HG02642 (cell line): ENCODE data around the gene AKT1S1.

Experiments used
- ATAC-seq: cut with Tn5 transposase; IDR thresholded peaks from one replicate; pipeline ENCODE4 v1.9.1; 2021; ENCODE audit warnings: mild to moderate bottlenecking; ENCODE audit not compliant: unreplicated experiment, poor library complexity

Gene AKT1S1

DNA sequence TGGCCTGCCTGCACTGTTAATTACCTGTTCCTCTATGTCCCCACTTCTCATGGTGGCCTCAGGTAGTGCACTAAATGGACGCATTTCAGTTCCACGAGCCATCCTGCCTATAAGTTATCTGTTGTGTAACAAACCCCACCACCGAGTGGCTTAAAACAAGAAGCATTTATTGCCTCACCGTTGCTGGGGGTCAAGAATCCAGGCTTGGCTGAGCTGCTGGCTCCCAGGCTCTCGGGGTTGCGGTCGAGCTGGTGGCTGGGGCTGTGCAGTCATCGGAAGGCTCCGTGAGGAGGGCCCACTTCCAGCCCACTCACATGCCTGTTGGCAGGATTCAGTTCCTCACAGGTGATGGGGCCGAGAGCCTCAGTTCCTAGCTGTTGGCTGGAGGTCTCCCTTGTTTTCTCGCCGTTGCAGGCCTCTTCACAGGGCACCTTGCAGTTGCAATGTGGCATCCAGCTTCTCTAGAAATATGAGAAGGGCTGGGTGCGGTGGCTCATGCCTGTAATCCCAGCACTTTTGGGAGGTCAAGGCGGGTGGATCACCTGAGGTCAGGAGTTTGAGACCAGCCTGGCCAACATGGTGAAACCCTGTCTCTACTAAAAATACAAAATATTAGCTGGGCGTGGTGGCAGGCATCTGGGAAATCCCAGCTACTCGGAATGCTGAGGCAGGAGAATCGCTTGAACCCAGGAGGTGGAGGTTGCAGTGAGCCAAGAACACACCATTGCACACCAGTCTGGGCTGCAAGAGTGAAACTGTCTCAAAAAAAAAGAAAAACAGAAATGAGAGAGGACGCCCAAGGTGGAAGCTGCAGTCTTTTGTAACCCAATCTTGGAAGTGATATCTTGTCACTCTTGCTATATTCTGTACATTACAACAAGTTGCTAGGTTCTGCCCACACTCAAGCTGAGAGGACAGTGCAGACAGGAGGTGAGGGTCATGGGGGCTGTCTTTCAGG lies 32.7 kb downstream of the AKT1S1 start:
- ATAC-seq: no peak

DNA sequence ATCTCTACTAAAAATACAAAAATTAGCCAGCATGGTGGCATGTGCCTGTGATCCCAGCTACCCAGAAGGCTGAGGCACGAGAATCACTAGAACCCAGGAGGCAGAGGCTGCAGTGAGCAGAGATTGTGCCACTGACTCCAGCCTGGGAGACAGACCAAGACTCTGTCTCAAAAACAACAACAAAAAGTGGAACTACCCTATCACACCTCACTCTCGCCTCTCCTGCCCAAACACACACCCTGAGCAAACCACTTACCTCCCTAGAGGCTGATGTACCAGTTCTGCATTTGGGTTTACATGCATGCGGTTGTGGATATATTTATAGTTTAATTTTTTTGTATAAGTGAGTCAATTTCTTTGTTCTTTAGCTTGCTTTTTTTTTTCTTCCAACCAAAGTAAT lies 33.9 kb downstream of the AKT1S1 start:
- no peak for ATAC-seq

DNA sequence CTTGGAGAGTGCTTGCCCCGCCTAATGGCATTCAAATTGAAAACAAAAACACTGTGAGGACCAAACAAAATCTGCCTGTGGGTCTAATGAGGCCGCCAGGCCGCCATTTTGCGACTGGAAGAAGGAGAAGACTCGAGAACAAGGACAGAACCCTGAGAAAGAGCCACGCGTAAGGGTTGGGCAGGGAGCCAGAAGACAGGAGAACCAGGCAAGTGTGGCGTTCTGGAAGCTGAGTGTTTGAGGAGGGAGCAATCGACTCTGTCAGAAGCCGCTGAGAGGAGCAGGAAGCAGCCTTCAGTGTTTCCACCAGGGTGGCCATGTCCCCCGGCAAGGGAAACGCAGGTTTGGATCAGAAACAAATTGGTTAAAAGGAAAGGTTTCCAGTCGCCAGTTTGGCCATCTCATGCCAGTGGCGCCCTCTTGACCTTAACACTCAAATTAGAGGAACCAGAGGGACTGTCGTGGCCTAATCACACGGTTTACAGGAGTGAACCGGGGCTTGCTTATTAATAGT lies 36.4 kb downstream of the AKT1S1 start:
- no peak for ATAC-seq

DNA sequence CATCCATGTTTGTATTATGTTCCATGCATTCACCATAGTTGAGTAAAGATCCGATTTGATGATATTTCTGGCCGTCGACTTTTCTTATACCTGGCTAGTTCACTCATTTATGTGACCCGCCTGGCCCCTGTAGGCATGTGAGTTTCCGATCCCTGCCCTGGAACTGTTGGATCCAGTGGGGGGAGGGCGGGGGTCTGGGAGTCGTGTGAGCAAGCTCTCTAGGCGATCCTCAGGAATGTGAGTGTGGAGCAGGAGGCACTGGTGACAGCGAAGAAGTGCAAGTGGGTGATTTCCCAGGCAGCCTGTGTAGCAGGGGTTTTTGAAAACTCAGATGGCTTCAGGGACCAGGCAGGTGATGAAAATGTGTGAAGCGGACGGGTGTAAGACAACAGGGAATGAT lies 36.8 kb downstream of the AKT1S1 start:
- ATAC-seq: no peak

DNA sequence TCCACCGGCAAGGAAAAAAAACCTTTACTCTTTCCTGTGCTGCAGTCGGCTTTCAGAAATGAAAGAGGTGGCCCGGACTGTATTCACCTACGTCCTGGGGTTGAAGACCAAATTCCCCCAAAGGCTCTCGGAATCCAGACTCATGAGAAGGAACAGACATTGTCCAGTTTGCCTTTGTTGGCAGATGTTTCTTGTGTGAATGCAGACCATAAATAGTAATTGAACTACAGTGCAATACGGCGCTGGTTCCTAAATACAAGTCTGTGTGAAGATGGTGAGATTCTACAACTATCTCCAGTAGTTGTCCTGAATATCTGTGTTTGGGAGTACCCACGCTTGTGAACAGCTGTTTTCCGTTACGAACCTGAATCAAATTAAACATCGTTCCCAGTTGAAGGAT lies 37.4 kb downstream of the AKT1S1 start:
- no peak for ATAC-seq

DNA sequence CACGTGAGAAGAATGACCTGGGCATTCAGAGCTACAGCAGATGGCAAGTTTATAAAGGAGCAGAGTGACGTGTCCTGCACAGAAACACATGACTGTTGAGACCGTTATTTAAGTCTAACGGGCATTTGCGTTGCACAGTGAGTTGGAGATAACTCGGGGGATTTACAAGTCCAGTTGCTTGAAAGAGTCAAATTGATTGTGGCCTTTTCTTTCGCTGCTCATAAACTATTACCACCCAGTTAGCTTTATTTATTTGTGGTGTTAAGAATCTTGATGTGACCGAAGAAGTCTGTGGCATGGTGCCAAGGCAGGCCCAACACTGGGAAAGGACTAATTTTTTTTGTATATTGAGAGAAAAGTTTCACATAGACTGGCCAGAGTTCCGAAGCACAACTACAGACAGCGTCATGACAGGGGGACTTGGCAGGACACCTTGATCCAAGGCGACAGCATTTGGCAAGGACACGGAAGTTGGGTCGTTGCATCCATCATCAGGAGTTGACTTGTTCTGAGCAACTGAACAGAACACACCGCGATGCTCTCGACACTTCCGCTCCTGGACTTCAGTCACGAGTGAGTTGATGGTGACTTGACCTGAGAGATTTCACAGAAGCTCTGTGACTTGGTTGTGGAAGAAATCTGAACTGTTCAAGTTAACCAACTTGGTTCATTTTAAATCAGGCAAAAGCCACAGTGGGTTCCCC lies 38.1 kb downstream of the AKT1S1 start:
- no peak for ATAC-seq

DNA sequence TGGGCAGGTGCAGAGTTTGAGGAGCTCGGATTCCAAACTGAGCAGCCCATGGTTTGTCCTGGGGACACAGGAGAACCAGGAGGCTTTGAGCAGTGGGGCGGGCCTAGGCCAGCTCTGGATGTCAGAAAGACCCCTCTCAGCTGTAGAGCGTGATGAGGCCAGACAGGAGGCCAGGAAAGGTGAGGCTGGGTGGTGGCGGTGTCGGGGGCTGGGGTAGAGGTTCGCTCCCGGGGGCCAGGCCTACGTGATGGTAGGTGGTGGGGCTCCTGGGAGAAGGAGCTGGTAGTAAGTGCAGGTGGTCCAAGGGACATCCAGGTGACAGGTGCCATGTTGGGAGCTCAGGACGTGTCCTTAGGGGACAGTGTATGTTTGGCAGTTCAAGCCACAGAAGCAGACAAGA lies 39.7 kb downstream of the AKT1S1 start:
- no peak for ATAC-seq

DNA sequence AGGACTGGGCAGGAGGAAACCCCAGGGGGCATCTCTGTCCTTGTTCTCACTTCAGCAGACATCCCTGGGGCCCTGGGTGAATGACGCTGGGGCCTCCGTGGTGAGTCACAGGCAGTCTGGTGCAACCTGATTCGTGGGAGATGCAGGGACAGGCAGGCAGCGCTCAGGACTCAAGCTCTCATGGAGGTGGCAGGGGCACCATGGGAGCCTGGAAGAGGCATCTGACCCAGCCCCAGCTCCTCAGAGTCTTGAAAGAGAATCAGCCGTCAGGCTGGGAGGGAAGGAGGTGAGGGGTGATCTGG lies 40.2 kb downstream of the AKT1S1 start:
- no peak for ATAC-seq

DNA sequence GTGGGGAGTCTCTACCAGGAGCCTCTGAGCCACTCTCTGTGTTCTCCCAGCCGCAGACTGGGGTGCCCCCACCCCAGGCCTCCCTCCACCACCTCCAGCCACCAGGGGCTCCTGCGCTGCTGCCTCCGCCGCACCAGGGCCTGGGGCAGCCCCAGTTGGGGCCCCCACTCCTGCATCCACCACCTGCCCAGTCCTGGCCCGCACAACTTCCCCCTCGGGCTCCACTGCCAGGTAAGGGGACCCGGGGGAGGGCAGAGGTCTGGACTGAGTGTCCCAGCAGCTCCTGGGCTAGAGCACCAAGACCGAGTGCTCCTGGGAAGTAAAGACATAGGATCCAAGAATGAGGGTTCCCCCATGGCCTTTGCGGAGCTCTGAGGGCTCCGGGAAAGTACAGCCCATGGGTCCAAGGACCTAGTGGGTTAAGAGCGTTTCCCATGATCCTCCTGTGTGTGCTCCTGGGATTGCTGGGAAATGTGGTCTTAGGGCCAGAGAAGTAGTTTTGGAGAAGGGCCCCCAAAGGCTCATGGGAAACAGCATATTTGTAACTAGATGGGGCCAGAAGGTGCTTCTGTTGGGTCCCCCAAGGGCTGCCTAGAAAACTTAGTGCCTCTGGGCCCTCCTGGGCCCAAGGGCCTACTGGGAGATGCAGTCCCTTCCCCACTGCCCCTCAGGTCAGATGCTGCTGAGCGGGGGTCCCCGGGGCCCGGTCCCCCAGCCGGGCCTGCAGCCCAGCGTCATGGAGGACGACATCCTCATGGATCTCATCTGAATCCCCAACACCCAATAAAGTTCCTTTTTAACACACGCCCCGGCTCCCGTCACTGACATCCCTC lies 40.8 kb downstream of the AKT1S1 start:
- ATAC-seq: no peak

DNA sequence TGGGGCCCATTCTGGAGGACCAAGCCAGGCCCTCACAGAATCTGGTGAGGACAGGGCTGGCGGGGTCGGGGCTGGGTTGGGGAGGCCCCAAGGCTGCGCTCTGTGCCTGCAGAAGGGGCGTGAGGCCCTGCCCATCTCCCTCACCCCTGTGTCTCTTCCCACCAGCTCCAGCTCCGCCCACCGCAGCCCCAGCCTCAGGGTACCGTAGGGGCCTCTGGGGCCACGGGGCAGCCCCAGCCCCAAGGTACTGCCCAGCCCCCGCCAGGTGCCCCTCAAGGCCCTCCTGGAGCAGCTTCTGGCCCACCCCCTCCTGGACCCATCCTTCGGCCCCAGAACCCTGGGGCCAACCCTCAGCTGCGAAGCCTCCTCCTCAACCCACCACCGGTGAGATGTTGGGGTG lies 41.6 kb downstream of the AKT1S1 start:
- no peak for ATAC-seq

DNA sequence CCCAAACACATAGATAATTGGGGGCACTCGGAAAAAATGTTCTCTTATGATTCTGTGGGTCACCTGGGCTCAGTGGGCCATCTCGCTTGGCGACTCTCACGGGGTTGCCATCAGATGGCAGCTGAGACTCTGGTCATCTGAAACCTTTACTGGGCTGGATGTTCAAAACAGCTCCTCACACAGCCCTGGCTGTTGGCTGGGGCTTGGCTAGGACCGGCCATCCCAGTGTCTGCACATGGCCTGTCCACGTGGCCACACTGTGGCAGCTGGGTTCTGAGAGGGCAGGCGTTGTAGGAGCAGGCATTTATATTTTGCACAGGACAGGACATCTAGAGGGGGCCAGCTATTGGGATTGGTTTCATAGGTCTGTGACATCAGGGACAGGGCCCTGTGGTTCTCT lies 43.6 kb downstream of the AKT1S1 start:
- no peak for ATAC-seq

DNA sequence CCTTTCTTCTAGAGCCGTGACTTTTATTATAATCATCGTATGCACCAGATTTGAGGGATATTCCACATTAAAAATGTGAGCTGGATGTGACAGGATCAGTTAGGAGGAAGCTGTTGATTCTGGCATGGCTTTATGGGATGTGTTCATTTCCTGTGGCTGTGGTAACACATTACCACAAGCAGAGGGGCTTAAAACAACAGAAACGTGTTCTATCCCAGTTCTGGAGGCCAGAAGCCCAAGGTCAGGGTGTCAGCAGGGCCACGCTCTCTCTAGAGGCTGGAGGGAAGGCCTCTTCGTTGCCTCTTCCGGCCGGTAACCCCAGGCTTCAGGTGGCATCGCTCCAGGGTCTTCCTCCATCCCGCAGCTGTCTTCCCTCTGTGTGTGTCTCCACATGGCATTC lies 44.6 kb downstream of the AKT1S1 start:
- no peak for ATAC-seq

DNA sequence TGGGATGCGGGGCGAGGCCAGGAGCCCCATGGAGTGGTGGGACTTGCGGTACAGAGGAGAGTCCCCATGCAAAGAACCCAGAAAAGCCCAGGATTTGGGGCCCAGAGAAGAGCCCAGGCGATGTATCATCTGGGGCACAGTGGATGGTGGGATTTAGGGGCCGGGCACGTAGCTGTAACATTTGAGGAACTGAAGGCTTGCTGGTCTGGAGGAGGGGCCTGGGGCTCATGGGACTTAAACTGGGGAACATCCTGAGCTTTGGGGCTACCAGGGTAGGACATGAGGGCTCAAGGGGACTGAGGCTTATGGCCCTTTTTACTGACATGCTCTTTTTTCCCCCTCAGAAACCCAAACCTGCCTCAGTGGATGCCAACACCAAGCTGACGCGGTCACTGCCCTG lies 45.6 kb downstream of the AKT1S1 start:
- no peak for ATAC-seq

DNA sequence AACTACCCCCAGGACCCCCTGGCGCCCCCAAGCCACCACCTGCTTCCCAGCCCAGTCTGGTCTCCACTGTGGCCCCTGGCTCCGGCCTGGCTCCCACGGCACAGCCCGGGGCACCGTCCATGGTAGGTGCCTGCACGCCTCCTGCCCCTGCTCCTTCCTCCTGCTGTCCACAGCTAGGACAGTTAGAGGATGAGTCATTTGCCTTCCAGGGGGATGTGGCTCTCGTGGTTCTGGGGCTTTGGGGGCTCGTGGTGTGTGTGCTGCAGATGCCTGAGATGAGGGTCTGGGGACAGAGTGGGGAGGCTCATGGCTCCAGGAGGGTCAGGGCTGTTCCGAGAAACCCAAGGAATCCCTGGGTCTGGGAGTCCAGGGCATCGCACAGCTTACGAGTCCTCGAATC lies 46.4 kb downstream of the AKT1S1 start:
- no peak for ATAC-seq

DNA sequence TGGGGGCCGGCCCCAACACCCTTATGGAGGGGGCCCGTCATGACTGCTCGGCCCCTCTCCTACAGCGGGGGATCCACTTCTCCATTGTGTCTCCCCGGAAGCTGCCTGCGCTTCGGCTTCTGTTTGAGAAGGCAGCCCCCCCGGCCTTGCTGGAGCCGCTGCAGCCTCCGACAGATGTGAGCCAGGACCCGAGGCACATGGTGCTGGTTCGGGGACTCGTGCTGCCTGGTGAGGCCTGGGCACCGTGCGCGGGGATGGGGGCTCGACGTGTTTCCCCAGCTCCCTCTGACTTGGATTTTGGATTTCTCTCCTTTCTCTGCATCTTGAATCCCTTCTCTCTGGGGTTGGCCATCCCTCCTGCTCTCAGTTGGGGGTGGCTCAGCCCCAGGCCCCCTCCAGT lies 47.4 kb downstream of the AKT1S1 start:
- ATAC-seq: no peak

DNA sequence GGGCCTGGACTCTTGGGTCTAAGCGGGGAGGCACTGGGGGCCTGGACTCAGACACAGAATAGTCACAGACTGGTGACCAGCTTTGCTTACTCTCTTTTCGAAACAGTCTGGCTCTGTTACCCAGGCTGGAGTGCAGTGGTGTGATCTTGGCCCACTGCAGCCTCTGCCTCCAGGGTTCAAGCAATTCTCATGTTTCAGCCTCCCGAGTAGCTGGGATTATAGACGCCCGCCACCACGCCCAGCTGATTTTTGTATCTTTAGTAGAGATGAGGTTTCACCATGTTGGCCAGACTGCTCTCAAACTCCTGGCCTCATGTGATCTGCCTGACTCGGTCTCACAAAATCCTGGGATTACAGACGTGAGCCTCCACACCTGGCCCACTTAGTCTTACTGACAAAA lies 48.0 kb downstream of the AKT1S1 start:
- ATAC-seq: no peak

DNA sequence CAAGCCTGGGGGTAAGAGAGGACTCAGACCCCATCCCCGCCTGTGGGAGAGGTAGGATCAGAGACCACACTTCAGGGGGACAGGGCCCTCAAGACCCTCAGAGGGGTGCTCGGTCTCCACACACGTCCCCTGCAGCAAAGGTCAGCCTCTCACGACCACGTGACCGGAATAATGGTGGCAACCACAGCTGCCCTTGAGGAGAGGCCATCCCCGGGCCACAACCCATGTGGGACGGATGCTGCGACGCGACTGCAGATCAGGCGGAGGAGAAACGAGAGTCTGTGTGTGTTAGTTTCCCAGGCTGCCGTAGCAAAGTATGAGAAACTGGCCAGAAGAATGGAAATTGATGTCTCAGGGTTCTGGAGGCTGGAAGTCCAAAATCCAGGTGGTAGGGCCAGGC lies 50.1 kb downstream of the AKT1S1 start:
- no peak for ATAC-seq

DNA sequence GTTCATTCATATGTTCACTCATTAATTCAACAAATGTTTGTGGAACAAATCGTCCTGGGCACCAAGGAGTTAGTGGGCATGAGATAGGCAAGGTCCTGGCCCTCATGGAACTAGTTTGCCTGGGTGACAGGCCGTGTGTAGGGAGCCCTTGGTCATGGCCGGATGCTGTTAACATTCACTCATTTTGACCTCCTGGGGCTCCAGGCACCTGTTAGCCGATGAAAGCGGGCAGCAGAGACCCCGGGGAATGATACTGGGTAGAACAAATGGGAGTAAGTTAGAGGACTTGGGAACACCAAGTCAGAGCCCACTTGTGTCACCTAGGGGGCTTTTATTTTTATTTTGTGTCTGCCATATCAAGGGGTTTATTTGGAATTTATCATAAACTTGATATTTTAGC lies 52.5 kb downstream of the AKT1S1 start:
- ATAC-seq: no peak

DNA sequence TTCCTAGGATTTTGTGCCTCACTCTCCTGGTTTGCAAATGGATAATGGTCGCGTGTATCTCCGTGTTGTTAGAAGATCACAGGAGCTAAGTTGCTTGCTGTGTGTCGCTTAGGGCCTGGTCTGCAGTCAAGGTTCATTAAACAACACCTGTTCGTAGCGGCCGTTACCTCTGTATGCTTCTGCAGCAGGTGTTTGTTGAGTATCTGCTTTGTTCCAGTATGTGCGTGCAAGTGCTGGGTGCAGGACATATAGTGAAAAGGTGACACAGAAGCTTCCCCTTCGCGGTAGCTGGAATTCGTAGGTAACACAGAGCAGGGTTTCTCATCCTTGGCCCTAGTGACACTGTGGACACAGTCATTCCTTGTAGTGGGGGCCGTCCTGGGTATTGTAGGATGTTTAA lies 53.7 kb downstream of the AKT1S1 start:
- ATAC-seq: no peak

DNA sequence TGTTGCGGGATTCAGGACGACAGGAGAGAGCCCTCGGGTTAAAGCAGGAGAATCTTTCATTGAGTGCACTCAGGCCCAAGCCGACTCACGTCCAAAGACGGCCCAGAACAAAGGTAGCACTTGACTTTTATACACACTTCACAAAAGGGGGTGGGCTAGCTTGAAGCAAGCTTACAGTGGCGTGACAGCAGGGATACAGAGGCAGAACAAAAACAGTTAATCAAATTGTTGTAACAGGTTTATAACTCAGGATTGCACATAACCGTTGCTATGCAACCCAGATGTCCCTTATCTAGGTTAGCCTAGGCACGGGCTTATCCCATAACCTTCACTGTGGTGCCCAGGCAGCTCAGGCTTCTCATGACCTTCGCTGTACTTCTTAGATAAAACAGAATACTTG lies 57.0 kb downstream of the AKT1S1 start:
- ATAC-seq: no peak
